ENCODE data around the gene LTB. TPM values are rescaled to one million over a fixed set of nuclear protein-coding genes. Genes with fewer than 3 reads are reported as not detected.
A peak's percentile ranks its signal among the peaks of the same experiment; 100 is the strongest.

LTB gene
- total and polyA plus RNA-seq, 2 of the 13 experiments (the other 11 are each of a cell fraction or from before 2014, with no cell fraction given) = 0.09 to 0.22 TPM

GRCh38 chr6:31546958-31547726 is 35.1 kb downstream of the LTB start, which contains the start of gene NFKBIL1 (continued):
- TF ChIP-seq ZNF576 (CRISPR knock-in tag; IDR thresholded peaks at IDR 0.05) = no peak
- no peak for TF ChIP-seq ZNF207 (IDR thresholded peaks at IDR 0.05; ENCODE audit: borderline replicate concordance)
- TF ChIP-seq GPBP1L1 (CRISPR knock-in tag; IDR thresholded peaks at IDR 0.05) = no peak
- peak; percentile 68 for TF ChIP-seq KLF11 (CRISPR knock-in tag; IDR thresholded peaks at IDR 0.05)
- no peak for TF ChIP-seq ZNF850 (CRISPR knock-in tag; conservative IDR thresholded peaks at IDR 0.05)
- TF ChIP-seq ZNF274 (CRISPR knock-in tag; IDR thresholded peaks at IDR 0.05) = no peak
- TF ChIP-seq TRIM22 (IDR thresholded peaks at IDR 0.05) = no peak
- peak; percentile 49 for TF ChIP-seq SRSF1 (optimal IDR thresholded peaks at IDR 0.05; ENCODE audit: low read depth, low read length)
- peak; percentile 44; the same call in 1 of the 2 replicates for TF ChIP-seq PHF21A (CRISPR knock-in tag; IDR thresholded peaks at IDR 0.05)
- TF ChIP-seq NCOA1 (CRISPR knock-in tag; IDR thresholded peaks at IDR 0.05) = no peak
- peak; percentile 68 for TF ChIP-seq DRAP1 (CRISPR knock-in tag; IDR thresholded peaks at IDR 0.05)
- TF ChIP-seq TEAD2 (CRISPR knock-in tag; IDR thresholded peaks at IDR 0.05) = no peak
- peak; percentile 16; the same call in 1 of the 2 replicates for TF ChIP-seq ZNF205 (CRISPR knock-in tag; IDR thresholded peaks at IDR 0.05)
- TF ChIP-seq E2F5 (CRISPR knock-in tag; conservative IDR thresholded peaks at IDR 0.05) = peak; percentile 47; the same call in 1 of the 2 replicates
- no peak for TF ChIP-seq ZNF790 (CRISPR knock-in tag; IDR thresholded peaks at IDR 0.05; ENCODE audit: borderline replicate concordance)
- TF ChIP-seq ONECUT2 (CRISPR knock-in tag; IDR thresholded peaks at IDR 0.05) = no peak
- TF ChIP-seq ZNF788 (CRISPR knock-in tag; IDR thresholded peaks at IDR 0.05; ENCODE audit: borderline replicate concordance) = peak; percentile 86; the same call in 1 of the 2 replicates
- TF ChIP-seq PRDM4 (CRISPR knock-in tag; IDR thresholded peaks at IDR 0.05; ENCODE audit: borderline replicate concordance) = no peak
- TF ChIP-seq JUND (CRISPR knock-in tag; IDR thresholded peaks at IDR 0.05) = no peak; the same call in 1 of the 2 replicates
- TF ChIP-seq KLF16 (CRISPR knock-in tag; IDR thresholded peaks at IDR 0.05) = peak in 1 of 2 experiments; percentile 88; a peak in 1 of 4 replicates
- TF ChIP-seq HNRNPK (IDR thresholded peaks at IDR 0.05; ENCODE audit: low read depth, low read length, poor library complexity, severe bottlenecking) = peak; percentile 28
- peak; percentile 80 for TF ChIP-seq KMT2B (CRISPR knock-in tag; IDR thresholded peaks at IDR 0.05)
- no peak for TF ChIP-seq ZNF10 (CRISPR knock-in tag; IDR thresholded peaks at IDR 0.05; ENCODE audit: borderline replicate concordance, low read depth)
- TF ChIP-seq NFIB (CRISPR knock-in tag; IDR thresholded peaks at IDR 0.05; ENCODE audit: borderline replicate concordance) = no peak
